Measurements from ENCODE around the gene TENT4B. TPM values are rescaled to one million over a fixed set of nuclear protein-coding genes. Genes with fewer than 3 reads are reported as not detected.

TENT4B gene
- total RNA-seq, 1 donor from 2014 or later = 15.2 TPM

- TF ChIP-seq EZH2 (IDR thresholded peaks at IDR 0.05) = no peak
- H3K27ac ChIP-seq = no peak overlapping the region
- no peak overlapping the region for H3K4me2 ChIP-seq
- no peak overlapping the region for H3K4me3 Mint-ChIP-seq
- peaks cover 28% of the 10 kb centered on the region for H3K4me1 Mint-ChIP-seq
- H3K36me3 Mint-ChIP-seq = peaks cover 12% of the 10 kb centered on the region
- no peak for DNase-seq (ENCODE audit: low spot score)
- no peaks in the 10 kb centered on the region for H3K9me3 Mint-ChIP-seq
- H3K4me3 ChIP-seq = no peak overlapping the region
- H3F3A ChIP-seq (ENCODE audit: low read depth) = peaks cover 10% of the 10 kb centered on the region
- H3K9me3 ChIP-seq (ENCODE audit: low read depth) = no peaks in the 10 kb centered on the region
- H3K9ac ChIP-seq = no peak overlapping the region
- H3K27ac Mint-ChIP-seq = no peak overlapping the region
- H3K36me3 ChIP-seq = no peaks in the 10 kb centered on the region
- H4K20me1 ChIP-seq (ENCODE audit: low read depth) = peaks cover 65% of the 10 kb centered on the region
- no peak overlapping the region for H2AFZ ChIP-seq (replicated peaks)
- H3K27me3 Mint-ChIP-seq (ENCODE audit: insufficient read depth, low read depth) = peaks cover 4% of the 10 kb centered on the region
- peaks cover 4% of the 10 kb centered on the region for H3K27me3 ChIP-seq
- peaks cover 78% of the 10 kb centered on the region for H3K79me2 ChIP-seq (ENCODE audit: low read depth)
- H3K4me1 ChIP-seq = peaks cover 16% of the 10 kb centered on the region
Measured at GRCh38 chr16:50156590-50156989, 3.5 kb downstream of the TENT4B start.

DNA sequence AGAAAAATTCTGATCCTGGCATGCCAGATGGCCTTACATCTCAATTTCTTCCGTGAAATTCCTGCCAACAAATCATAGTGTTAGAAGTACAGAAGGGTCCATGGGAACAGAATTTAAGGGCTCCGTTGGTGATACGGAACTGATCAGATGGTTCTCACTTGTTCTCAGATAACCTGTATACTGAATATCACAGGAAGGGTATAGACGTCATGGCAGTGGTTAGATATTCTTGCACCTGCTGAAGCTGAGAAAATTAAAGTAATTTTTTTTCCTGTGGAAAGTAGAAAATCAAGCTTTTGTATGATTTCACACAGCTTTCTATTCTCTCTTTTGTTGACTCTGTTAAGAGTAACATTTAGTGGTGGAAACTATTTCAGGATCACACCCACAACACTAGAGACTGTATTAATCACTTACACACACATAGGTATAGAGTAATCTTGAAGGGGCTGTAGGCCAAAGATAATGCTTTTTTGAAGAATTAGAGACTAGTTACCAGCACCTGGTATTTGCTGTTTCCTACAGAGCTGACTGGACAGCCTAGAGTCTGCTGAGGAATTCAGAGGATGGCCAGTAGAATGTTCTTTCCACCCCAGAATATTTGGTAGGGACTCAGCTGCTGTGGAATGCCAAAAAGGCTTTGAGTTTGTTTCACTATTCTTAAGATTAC, 7.5 kb downstream of the TENT4B start:
- no peak overlapping the region for H3K9ac ChIP-seq
- no peak overlapping the region for H3K27ac Mint-ChIP-seq
- H3K27me3 ChIP-seq = no peaks in the 10 kb centered on the region
- no peak overlapping the region for H3K27ac ChIP-seq
- peaks cover 13% of the 10 kb centered on the region for H3K4me1 Mint-ChIP-seq
- no peaks in the 10 kb centered on the region for H3F3A ChIP-seq (ENCODE audit: low read depth)
- no peaks in the 10 kb centered on the region for H3K9me3 ChIP-seq (ENCODE audit: low read depth)
- H3K4me1 ChIP-seq = peaks cover 5% of the 10 kb centered on the region
- no peaks in the 10 kb centered on the region for H3K9me3 Mint-ChIP-seq
- TF ChIP-seq EZH2phosphoT487 (IDR thresholded peaks at IDR 0.05) (no peak), CTCF (IDR thresholded peaks at IDR 0.05) (no peak), EZH2 (IDR thresholded peaks at IDR 0.05) (no peak)
- H3K36me3 ChIP-seq = no peaks in the 10 kb centered on the region
- peaks cover 96% of the 10 kb centered on the region for H3K79me2 ChIP-seq (ENCODE audit: low read depth)
- no peak overlapping the region for H3K4me3 ChIP-seq
- H3K4me3 Mint-ChIP-seq = no peak overlapping the region
- no peak overlapping the region for H3K4me2 ChIP-seq
- H3K27me3 Mint-ChIP-seq (ENCODE audit: insufficient read depth, low read depth) = peaks cover 2% of the 10 kb centered on the region
- H3K36me3 Mint-ChIP-seq = peaks cover 16% of the 10 kb centered on the region
- no peak for DNase-seq (ENCODE audit: low spot score)
- peaks cover 46% of the 10 kb centered on the region for H4K20me1 ChIP-seq (ENCODE audit: low read depth)
- no peak overlapping the region for H2AFZ ChIP-seq (replicated peaks)

- Histone ChIP-seq H3K27ac (no peak overlapping the region), H3F3A (ENCODE audit: low read depth) (no peaks in the 10 kb centered on the region), H3K4me1 (no peaks in the 10 kb centered on the region), H2AFZ (replicated peaks) (no peak overlapping the region), H3K27me3 (no peaks in the 10 kb centered on the region), H3K4me3 (no peak overlapping the region), H3K9me3 (ENCODE audit: low read depth) (no peaks in the 10 kb centered on the region), H3K36me3 (no peaks in the 10 kb centered on the region), H3K9ac (no peak overlapping the region), H3K79me2 (ENCODE audit: low read depth) (peaks cover 92% of the 10 kb centered on the region), H3K4me2 (no peak overlapping the region), H4K20me1 (ENCODE audit: low read depth) (peaks cover 33% of the 10 kb centered on the region)
- Mint-ChIP-seq H3K4me1 (peaks cover 7% of the 10 kb centered on the region), H3K4me3 (no peak overlapping the region), H3K9me3 (no peaks in the 10 kb centered on the region), H3K36me3 (peaks cover 16% of the 10 kb centered on the region), H3K27me3 (ENCODE audit: insufficient read depth, low read depth) (no peaks in the 10 kb centered on the region), H3K27ac (no peak overlapping the region)
- DNase-seq (ENCODE audit: low spot score) = no peak
- TF ChIP-seq CTCF (IDR thresholded peaks at IDR 0.05) (no peak), EZH2phosphoT487 (IDR thresholded peaks at IDR 0.05) (no peak), EZH2 (IDR thresholded peaks at IDR 0.05) (no peak)
Measured at GRCh38 chr16:50161950-50162349, 8.8 kb downstream of the TENT4B start.

- H3K4me2 ChIP-seq = no peak overlapping the region
- no peak overlapping the region for H3K4me3 ChIP-seq
- H2AFZ ChIP-seq (replicated peaks) = no peak overlapping the region
- H3K36me3 Mint-ChIP-seq = peaks cover 4% of the 10 kb centered on the region
- no peaks in the 10 kb centered on the region for H3F3A ChIP-seq (ENCODE audit: low read depth)
- H3K36me3 ChIP-seq = no peaks in the 10 kb centered on the region
- H4K20me1 ChIP-seq (ENCODE audit: low read depth) = peaks cover 14% of the 10 kb centered on the region
- H3K27me3 Mint-ChIP-seq (ENCODE audit: insufficient read depth, low read depth) = no peaks in the 10 kb centered on the region
- no peak for DNase-seq (ENCODE audit: low spot score)
- peaks cover 2% of the 10 kb centered on the region for H3K9me3 Mint-ChIP-seq
- H3K27me3 ChIP-seq = no peaks in the 10 kb centered on the region
- peaks cover 86% of the 10 kb centered on the region for H3K79me2 ChIP-seq (ENCODE audit: low read depth)
- H3K4me1 Mint-ChIP-seq = peaks cover 6% of the 10 kb centered on the region
- H3K27ac ChIP-seq = no peak overlapping the region
- H3K4me3 Mint-ChIP-seq = no peak overlapping the region
- no peaks in the 10 kb centered on the region for H3K9me3 ChIP-seq (ENCODE audit: low read depth)
- TF ChIP-seq EZH2phosphoT487 (IDR thresholded peaks at IDR 0.05) (no peak), EZH2 (IDR thresholded peaks at IDR 0.05) (no peak), CTCF (IDR thresholded peaks at IDR 0.05) (no peak)
- H3K4me1 ChIP-seq = peaks cover 6% of the 10 kb centered on the region
- no peak overlapping the region for H3K27ac Mint-ChIP-seq
- H3K9ac ChIP-seq = no peak overlapping the region
Measured at GRCh38 chr16:50165473-50165872, 12.4 kb downstream of the TENT4B start.

Data from neural progenitor cell (in vitro differentiated cells).